HUES64 (cell line): ENCODE data around the gene MZB1.
A peak's percentile ranks its signal among the peaks of the same experiment; 100 is the strongest.

Experiments used
- H3K27ac ChIP-seq: 2 replicates; pipeline ENCODE4 v1.7.0; 2013; ENCODE audit warnings: low read depth, low read length, inconsistent platforms
- H3K27me3 ChIP-seq: 2 replicates; pipeline ENCODE4 v1.6.1; 2013; ENCODE audit warnings: mild to moderate bottlenecking, low read length; ENCODE audit not compliant: insufficient read depth
- H3K36me3 ChIP-seq: 2 replicates; pipeline ENCODE4 v1.6.1; 2013; ENCODE audit warnings: mild to moderate bottlenecking, low read length; ENCODE audit not compliant: insufficient read depth
- H3K4me1 ChIP-seq: 2 replicates; pipeline ENCODE4 v1.6.1; 2013; ENCODE audit warnings: mild to moderate bottlenecking, low read length, moderate library complexity; ENCODE audit not compliant: insufficient read depth
- H3K4me3 ChIP-seq: 2 replicates; pipeline ENCODE4 v1.5.1; 2013; ENCODE audit warnings: mild to moderate bottlenecking, low read length, moderate library complexity
- H3K9ac ChIP-seq: 2 replicates; pipeline ENCODE4 v1.6.1; 2013; ENCODE audit warnings: mild to moderate bottlenecking, low read depth, low read length
- H3K9me3 ChIP-seq: 2 replicates; pipeline ENCODE4 v1.6.1; 2013; ENCODE audit warnings: low read depth, low read length; ENCODE audit not compliant: insufficient read depth
- WGBS: fragments of 150-250, 120-280 bp; methylation state at CpG from one replicate; pipeline ENCODE4 v1.1.7; 2013; ENCODE audit warnings: missing lambda C conversion rate; 5-methylcytosine and 5-hydroxymethylcytosine counted together

Gene MZB1

DNA sequence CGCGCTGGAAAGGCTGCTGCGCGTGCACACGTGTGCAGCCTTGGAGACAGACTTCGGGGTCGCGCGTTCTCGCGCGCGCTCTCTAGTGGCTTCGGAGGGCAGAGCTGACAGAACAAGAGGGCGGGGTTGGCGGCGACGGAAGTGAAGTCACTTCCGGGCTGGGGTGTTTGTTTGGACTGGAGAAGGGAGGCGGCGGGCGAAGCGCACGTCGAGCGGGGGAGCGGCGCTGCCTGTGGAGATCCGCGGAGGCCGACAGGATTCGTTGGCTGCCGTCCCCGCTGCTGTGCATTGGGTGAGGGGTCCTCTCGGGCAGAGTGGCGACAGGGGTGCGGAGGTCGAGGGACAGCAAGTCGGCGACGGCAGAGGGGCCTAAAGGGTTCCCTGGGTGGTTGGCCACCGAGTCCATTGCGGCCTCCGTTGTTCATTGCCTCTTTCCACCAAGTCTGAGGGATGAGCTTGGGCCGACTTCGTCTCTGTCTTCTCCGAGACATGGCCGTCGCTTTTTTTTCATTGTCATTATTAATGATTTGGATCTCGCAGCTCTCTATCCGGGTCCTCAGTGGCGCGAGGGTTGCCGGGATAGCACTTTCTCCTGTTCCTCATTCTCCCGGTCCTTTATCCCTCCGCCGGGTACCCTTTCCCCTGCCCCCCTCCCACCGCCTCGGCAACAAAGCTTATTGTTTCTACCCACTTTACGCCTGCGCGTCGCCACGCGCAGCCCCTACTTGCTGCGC is 47.9 kb downstream of the MZB1 start, which contains the start of gene PAIP2:
TSS of gene PAIP2 (plus strand) at position 166 of the 734 bp plus-strand sequence. CDS start 21,931 bp downstream, outside the sequence.
- Histone ChIP-seq H3K4me1 (peaks cover 11% of the 10 kb centered on the region), H3K9me3 (no peaks in the 10 kb centered on the region), H3K27me3 (no peaks in the 10 kb centered on the region), H3K27ac (peak within 1 kb of the TSS; percentile 95), H3K4me3 (peak within 1 kb of the TSS; percentile 83), H3K36me3 (peaks cover 16% of the 10 kb centered on the region; the same call in 1 of the 2 replicates), H3K9ac (peak within 1 kb of the TSS; percentile 99)
- WGBS, result under 1% methylated on average over 66 of the region's 66 CpGs

- Histone ChIP-seq H3K4me1 (peaks cover 11% of the 10 kb centered on the region), H3K9ac (0 out of 2 replicates have a peak overlapping the region, but pooled peaks have one; percentile 21), H3K36me3 (peaks cover 16% of the 10 kb centered on the region; the same call in 1 of the 2 replicates), H3K27me3 (no peaks in the 10 kb centered on the region), H3K4me3 (peak overlapping the region; percentile 83), H3K9me3 (no peaks in the 10 kb centered on the region), H3K27ac (no peak overlapping the region)
- WGBS, result 18% methylated on average over 17 of the region's 17 CpGs
Measured at GRCh38 chr5:139341187-139341688, 48.5 kb downstream of the MZB1 start.

DNA sequence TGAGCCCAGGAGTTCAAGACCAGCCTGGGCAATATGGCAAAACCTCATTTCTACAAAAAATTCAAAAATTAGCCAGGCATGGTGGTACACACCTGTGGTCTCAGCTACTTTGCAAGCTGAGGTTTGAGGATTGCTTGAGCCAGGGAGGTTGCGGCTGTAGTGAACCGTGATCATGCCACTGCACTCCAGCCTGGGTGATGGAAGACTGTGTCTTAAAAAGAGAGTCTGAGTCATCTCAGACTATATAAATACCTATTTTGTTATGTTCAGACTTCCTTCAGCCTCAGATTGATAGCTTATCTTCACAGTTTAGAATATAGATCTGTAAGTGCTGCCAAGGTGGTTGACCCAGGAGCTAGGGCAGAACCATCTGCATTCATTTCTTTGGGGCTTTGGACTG is 49.7 kb downstream of the MZB1 start:
- WGBS, result 100% methylated on average over 2 of the region's 2 CpGs
- no peaks in the 10 kb centered on the region for H3K27me3 ChIP-seq
- no peak overlapping the region for H3K4me3 ChIP-seq
- H3K9me3 ChIP-seq, result no peaks in the 10 kb centered on the region
- H3K27ac ChIP-seq, result no peak overlapping the region
- H3K9ac ChIP-seq, result no peak overlapping the region
- H3K36me3 ChIP-seq, result peaks cover 12% of the 10 kb centered on the region; the same call in 1 of the 2 replicates
- peaks cover 11% of the 10 kb centered on the region for H3K4me1 ChIP-seq
